GM03348 (cell line): ENCODE results near the gene LRIG3.
"Not testable (repeated sequence)": the region's sequence is repeated elsewhere in the genome, so short reads cannot be mapped to it uniquely, and the experiment has no call there.

Source experiments
- DNase-seq: peaks from one replicate; pipeline ENCODE4 v3.0.0; 2012; ENCODE audit warnings: low spot score

LRIG3 gene

GRCh38 chr12:58901664-58902063, 18.6 kb downstream of the LRIG3 start:
- DNase-seq: no peak

- no peak for DNase-seq
These were observed 22.3 kb downstream of the LRIG3 start for GRCh38 chr12:58897969-58898368.

- DNase-seq: no peak
These were observed 24.0 kb downstream of the LRIG3 start for GRCh38 chr12:58896278-58896677.

GRCh38 chr12:58895053-58895452, 25.3 kb downstream of the LRIG3 start:
- DNase-seq: no peak

GRCh38 chr12:58894040-58894439, 26.3 kb downstream of the LRIG3 start:
- no peak for DNase-seq

GRCh38 chr12:58893495-58893894, 26.8 kb downstream of the LRIG3 start:
- no peak for DNase-seq

- no peak for DNase-seq
These were observed 30.7 kb downstream of the LRIG3 start for GRCh38 chr12:58889557-58889956.

- peak; percentile 36 for DNase-seq
These were observed 32.0 kb downstream of the LRIG3 start for GRCh38 chr12:58888131-58888783.

- no peak for DNase-seq
These were observed 33.2 kb downstream of the LRIG3 start for GRCh38 chr12:58887068-58887467.

GRCh38 chr12:58886474-58886873, 33.8 kb downstream of the LRIG3 start:
- no peak for DNase-seq

- no peak for DNase-seq
These were observed 35.4 kb downstream of the LRIG3 start for GRCh38 chr12:58884916-58885315.

- no peak for DNase-seq
These were observed 36.5 kb downstream of the LRIG3 start for GRCh38 chr12:58883576-58884334.

- no peak for DNase-seq
These were observed 37.5 kb downstream of the LRIG3 start for GRCh38 chr12:58882826-58883225.

- DNase-seq: no peak
These were observed 38.5 kb downstream of the LRIG3 start for GRCh38 chr12:58881816-58882215.

GRCh38 chr12:58880639-58881038, 39.7 kb downstream of the LRIG3 start:
- DNase-seq: no peak

- DNase-seq: peak; percentile 61
These were observed 43.0 kb downstream of the LRIG3 start for GRCh38 chr12:58877243-58877743.

- no peak for DNase-seq
These were observed 46.8 kb downstream of the LRIG3 start for GRCh38 chr12:58873496-58873895.

GRCh38 chr12:58871556-58871955, 48.7 kb downstream of the LRIG3 start:
- DNase-seq: peak; percentile 26

- DNase-seq: no peak
These were observed 49.7 kb downstream of the LRIG3 start for GRCh38 chr12:58870595-58870994.

GRCh38 chr12:58860788-58861240, 59.5 kb downstream of the LRIG3 start:
- DNase-seq: no peak

GRCh38 chr12:58860056-58860787, 60.1 kb downstream of the LRIG3 start:
- DNase-seq: no peak

- no peak for DNase-seq
These were observed 62.3 kb downstream of the LRIG3 start for GRCh38 chr12:58858030-58858429.

- not testable (repeated sequence) for DNase-seq
These were observed 63.1 kb downstream of the LRIG3 start for GRCh38 chr12:58857206-58857605.
